ENCODE results near the gene ANKS1A.

DNA sequence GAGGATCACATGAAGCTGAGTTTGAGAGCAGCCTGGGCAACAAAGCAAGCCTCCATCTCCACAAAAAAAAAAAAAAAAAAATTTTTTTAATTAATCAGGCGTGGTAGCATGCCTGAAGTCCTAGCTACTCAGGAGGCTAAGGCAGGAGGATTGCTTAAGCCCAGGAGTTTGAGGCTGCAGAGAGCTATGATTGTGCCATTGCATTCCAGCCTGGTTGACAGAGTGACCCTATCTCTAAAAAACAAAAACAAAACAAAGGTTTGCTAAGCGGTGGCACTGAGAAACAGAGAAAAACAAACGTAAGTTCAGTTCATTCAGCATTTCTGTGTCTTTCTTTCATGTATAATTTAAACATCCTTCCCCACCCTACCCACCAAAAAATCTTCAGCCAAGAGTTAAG is 78.4 kb downstream of the ANKS1A start:
- TF ChIP-seq, protein P1, sequence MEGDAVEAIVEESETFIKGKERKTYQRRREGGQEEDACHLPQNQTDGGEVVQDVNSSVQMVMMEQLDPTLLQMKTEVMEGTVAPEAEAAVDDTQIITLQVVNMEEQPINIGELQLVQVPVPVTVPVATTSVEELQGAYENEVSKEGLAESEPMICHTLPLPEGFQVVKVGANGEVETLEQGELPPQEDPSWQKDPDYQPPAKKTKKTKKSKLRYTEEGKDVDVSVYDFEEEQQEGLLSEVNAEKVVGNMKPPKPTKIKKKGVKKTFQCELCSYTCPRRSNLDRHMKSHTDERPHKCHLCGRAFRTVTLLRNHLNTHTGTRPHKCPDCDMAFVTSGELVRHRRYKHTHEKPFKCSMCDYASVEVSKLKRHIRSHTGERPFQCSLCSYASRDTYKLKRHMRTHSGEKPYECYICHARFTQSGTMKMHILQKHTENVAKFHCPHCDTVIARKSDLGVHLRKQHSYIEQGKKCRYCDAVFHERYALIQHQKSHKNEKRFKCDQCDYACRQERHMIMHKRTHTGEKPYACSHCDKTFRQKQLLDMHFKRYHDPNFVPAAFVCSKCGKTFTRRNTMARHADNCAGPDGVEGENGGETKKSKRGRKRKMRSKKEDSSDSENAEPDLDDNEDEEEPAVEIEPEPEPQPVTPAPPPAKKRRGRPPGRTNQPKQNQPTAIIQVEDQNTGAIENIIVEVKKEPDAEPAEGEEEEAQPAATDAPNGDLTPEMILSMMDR (conservative IDR thresholded peaks at IDR 0.05; ENCODE audit: low read depth in 2 of 2): no peak
- TF ChIP-seq EZH2 (IDR thresholded peaks at IDR 0.05; ENCODE audit: low read depth, unreplicated experiment) (no peak), POLR2AphosphoS5 (IDR thresholded peaks at IDR 0.05; ENCODE audit: low read depth) (no peak), CREB1 (CRISPR knock-in tag; IDR thresholded peaks at IDR 0.05; ENCODE audit: low read depth) (no peak)
- TF ChIP-seq, protein P2, sequence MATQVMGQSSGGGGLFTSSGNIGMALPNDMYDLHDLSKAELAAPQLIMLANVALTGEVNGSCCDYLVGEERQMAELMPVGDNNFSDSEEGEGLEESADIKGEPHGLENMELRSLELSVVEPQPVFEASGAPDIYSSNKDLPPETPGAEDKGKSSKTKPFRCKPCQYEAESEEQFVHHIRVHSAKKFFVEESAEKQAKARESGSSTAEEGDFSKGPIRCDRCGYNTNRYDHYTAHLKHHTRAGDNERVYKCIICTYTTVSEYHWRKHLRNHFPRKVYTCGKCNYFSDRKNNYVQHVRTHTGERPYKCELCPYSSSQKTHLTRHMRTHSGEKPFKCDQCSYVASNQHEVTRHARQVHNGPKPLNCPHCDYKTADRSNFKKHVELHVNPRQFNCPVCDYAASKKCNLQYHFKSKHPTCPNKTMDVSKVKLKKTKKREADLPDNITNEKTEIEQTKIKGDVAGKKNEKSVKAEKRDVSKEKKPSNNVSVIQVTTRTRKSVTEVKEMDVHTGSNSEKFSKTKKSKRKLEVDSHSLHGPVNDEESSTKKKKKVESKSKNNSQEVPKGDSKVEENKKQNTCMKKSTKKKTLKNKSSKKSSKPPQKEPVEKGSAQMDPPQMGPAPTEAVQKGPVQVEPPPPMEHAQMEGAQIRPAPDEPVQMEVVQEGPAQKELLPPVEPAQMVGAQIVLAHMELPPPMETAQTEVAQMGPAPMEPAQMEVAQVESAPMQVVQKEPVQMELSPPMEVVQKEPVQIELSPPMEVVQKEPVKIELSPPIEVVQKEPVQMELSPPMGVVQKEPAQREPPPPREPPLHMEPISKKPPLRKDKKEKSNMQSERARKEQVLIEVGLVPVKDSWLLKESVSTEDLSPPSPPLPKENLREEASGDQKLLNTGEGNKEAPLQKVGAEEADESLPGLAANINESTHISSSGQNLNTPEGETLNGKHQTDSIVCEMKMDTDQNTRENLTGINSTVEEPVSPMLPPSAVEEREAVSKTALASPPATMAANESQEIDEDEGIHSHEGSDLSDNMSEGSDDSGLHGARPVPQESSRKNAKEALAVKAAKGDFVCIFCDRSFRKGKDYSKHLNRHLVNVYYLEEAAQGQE (IDR thresholded peaks at IDR 0.05; ENCODE audit: unreplicated experiment): no peak

All from GM23338 (cell line).